ENCODE data around the gene ATRN.

DNA sequence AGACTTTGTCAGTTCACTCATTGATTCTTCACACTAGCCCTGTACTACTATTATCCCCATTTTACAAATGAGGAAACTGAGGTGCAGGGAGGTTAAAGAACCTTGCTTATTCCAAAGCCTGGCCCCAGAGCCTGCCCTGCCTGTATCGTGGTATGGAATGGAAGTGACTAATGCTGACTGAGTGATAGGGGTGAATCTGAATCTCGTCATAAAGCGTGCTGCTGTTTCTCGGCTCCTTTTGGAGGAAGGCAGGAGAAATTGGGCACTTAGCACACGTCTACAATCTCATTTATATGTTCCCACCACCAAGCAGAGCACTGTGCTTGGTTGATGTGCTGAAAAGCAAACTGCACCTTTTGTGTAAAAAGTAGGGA is 175.2 kb downstream of the ATRN start:
- TF ChIP-seq, protein P1, sequence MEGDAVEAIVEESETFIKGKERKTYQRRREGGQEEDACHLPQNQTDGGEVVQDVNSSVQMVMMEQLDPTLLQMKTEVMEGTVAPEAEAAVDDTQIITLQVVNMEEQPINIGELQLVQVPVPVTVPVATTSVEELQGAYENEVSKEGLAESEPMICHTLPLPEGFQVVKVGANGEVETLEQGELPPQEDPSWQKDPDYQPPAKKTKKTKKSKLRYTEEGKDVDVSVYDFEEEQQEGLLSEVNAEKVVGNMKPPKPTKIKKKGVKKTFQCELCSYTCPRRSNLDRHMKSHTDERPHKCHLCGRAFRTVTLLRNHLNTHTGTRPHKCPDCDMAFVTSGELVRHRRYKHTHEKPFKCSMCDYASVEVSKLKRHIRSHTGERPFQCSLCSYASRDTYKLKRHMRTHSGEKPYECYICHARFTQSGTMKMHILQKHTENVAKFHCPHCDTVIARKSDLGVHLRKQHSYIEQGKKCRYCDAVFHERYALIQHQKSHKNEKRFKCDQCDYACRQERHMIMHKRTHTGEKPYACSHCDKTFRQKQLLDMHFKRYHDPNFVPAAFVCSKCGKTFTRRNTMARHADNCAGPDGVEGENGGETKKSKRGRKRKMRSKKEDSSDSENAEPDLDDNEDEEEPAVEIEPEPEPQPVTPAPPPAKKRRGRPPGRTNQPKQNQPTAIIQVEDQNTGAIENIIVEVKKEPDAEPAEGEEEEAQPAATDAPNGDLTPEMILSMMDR (IDR thresholded peaks at IDR 0.05) = no peak
- no peak for TF ChIP-seq POLR2A (IDR thresholded peaks at IDR 0.05)

Measured in stomach (tissue), 4 donors.